WTC11 (cell line): Measurements from ENCODE around the gene BMP3. TPM values are rescaled to one million over a fixed set of nuclear protein-coding genes. Genes with fewer than 3 reads are reported as not detected.

ENCODE experiments used
- ATAC-seq: fragments of 200-7000 bp; cut with Tn5 transposase; 2 replicates; pipeline ENCODE4 v1.10.0; 2021; ENCODE audit warnings: mild to moderate bottlenecking, moderate library complexity
- CTCF ChIA-PET: fragments of 300-600 bp; sonication (Branson Sonifier 250); formaldehyde crosslinking; loops from one replicate; lab custom pipeline; 2021; ENCODE audit warnings: antibody characterized with exemption; lab: Charles Lee
- POLR2A ChIA-PET: fragments of 350-600 bp; sonication (Branson Sonifier 250); formaldehyde crosslinking; loops from one replicate; lab custom pipeline; 2021; ENCODE audit warnings: antibody characterized with exemption; lab: Charles Lee
- DNase-seq: peaks from one replicate; pipeline ENCODE4 v3.0.0; 2021; ENCODE audit warnings: low spot score
- H3K27ac Mint-ChIP-seq: 2 replicates; pipeline ENCODE4 v1.8.0; 2021; ENCODE audit warnings: mixed read lengths
- H3K27me3 Mint-ChIP-seq: 2 replicates; pipeline ENCODE4 v1.8.0; 2021; ENCODE audit warnings: low read depth, mild to moderate bottlenecking, moderate library complexity, mixed read lengths
- H3K36me3 Mint-ChIP-seq: 2 replicates; pipeline ENCODE4 v1.8.0; 2021; ENCODE audit warnings: mixed read lengths
- H3K4me1 Mint-ChIP-seq: 2 replicates; pipeline ENCODE4 v1.8.0; 2022; ENCODE audit warnings: mixed read lengths
- H3K4me3 Mint-ChIP-seq: 2 replicates; pipeline ENCODE4 v1.8.0; 2021; ENCODE audit warnings: mild to moderate bottlenecking, moderate library complexity, mixed read lengths
- H3K9me3 Mint-ChIP-seq: 2 replicates; pipeline ENCODE4 v1.8.0; 2021; ENCODE audit warnings: mixed read lengths
- CREM ChIP-seq: sonication (generic); formaldehyde crosslinking; IDR thresholded peaks from 2 replicates; pipeline ENCODE4 v1.8.1; 2022; ENCODE audit warnings: mild to moderate bottlenecking, missing genetic modification reagents, moderate library complexity
- ETV6 ChIP-seq: sonication (generic); formaldehyde crosslinking; IDR thresholded peaks from 2 replicates; pipeline ENCODE4 v1.8.1; 2022; ENCODE audit warnings: mild to moderate bottlenecking, missing genetic modification reagents
- FOXP1 ChIP-seq: sonication (generic); formaldehyde crosslinking; IDR thresholded peaks from 2 replicates; pipeline ENCODE4 v1.8.0; 2022; ENCODE audit warnings: missing genetic modification reagents, mild to moderate bottlenecking, moderate library complexity, borderline replicate concordance
- IRF2 ChIP-seq: sonication (generic); formaldehyde crosslinking; IDR thresholded peaks from 2 replicates; pipeline ENCODE4 v1.8.0; 2022; ENCODE audit warnings: low read depth, missing genetic modification reagents, borderline replicate concordance
- JAZF1 ChIP-seq: fragments of 250-450 bp; sonication (Bioruptor Pico); IDR thresholded peaks from 2 replicates; pipeline ENCODE4 v1.9.0; 2021; ENCODE audit warnings: moderate library complexity, mild to moderate bottlenecking, inconsistent platforms
- KAT7 ChIP-seq: sonication (generic); formaldehyde crosslinking; IDR thresholded peaks from 2 replicates; pipeline ENCODE4 v1.8.1; 2023; ENCODE audit warnings: missing genetic modification reagents, mild to moderate bottlenecking, borderline replicate concordance
- MXD4 ChIP-seq: fragments of 250-450 bp; sonication (Bioruptor Pico); IDR thresholded peaks from 2 replicates; pipeline ENCODE4 v1.8.0; 2021; ENCODE audit warnings: mild to moderate bottlenecking, moderate library complexity, borderline replicate concordance
- NFYB ChIP-seq: sonication (generic); formaldehyde crosslinking; conservative IDR thresholded peaks from 2 replicates; pipeline ENCODE4 v1.8.0; 2022; ENCODE audit warnings: low read depth, missing genetic modification reagents
- PRRX2 ChIP-seq: fragments of 250-450 bp; sonication (Bioruptor Pico); IDR thresholded peaks from 2 replicates; pipeline ENCODE4 v1.8.0; 2021; ENCODE audit warnings: mild to moderate bottlenecking
- SMAD3 ChIP-seq: sonication (generic); formaldehyde crosslinking; IDR thresholded peaks from 2 replicates; pipeline ENCODE4 v1.8.0; 2022; ENCODE audit warnings: missing genetic modification reagents, mild to moderate bottlenecking, borderline replicate concordance
- SOX15 ChIP-seq: fragments of 250-450 bp; sonication (Bioruptor Pico); IDR thresholded peaks from 2 replicates; pipeline ENCODE4 v1.9.0; 2021; ENCODE audit warnings: mild to moderate bottlenecking
- ZBTB21 ChIP-seq: sonication (generic); formaldehyde crosslinking; IDR thresholded peaks from 2 replicates; pipeline ENCODE4 v1.8.1; 2023; ENCODE audit warnings: mild to moderate bottlenecking, missing genetic modification reagents, borderline replicate concordance
- ZNF416 ChIP-seq: fragments of 250-450 bp; sonication (Bioruptor Pico); IDR thresholded peaks from 2 replicates; pipeline ENCODE4 v1.9.0; 2021; ENCODE audit warnings: mild to moderate bottlenecking, inconsistent platforms
- ZNF671 ChIP-seq: fragments of 250-450 bp; sonication (Bioruptor Pico); IDR thresholded peaks from 2 replicates; pipeline ENCODE4 v1.8.0; 2021; ENCODE audit warnings: mild to moderate bottlenecking
- total RNA-seq: library from RNA; stranded (reverse); gene quantifications from 3 replicates; pipeline ENCODE4 v1.2.3, GENCODE V29; 2021
- TF ChIP-seq, protein P1 (sequence below): sonication (generic); formaldehyde crosslinking; IDR thresholded peaks from 2 replicates; pipeline ENCODE4 v1.8.1; 2023; ENCODE audit warnings: mild to moderate bottlenecking, missing genetic modification reagents
- TF ChIP-seq, protein P2 (sequence below): sonication (generic); formaldehyde crosslinking; conservative IDR thresholded peaks from 2 replicates; pipeline ENCODE4 v1.8.1; 2022; ENCODE audit warnings: mild to moderate bottlenecking, missing genetic modification reagents
- TF ChIP-seq, protein P3 (sequence below): sonication (generic); formaldehyde crosslinking; IDR thresholded peaks from 2 replicates; pipeline ENCODE4 v1.8.1; 2022; ENCODE audit warnings: mild to moderate bottlenecking, missing genetic modification reagents, moderate library complexity, borderline replicate concordance
- TF ChIP-seq, protein P4 (sequence below): sonication (generic); formaldehyde crosslinking; IDR thresholded peaks from 2 replicates; pipeline ENCODE4 v1.8.0; 2022; ENCODE audit warnings: mild to moderate bottlenecking, missing genetic modification reagents
- TF ChIP-seq, protein P5 (sequence below): fragments of 250-450 bp; sonication (Bioruptor Pico); IDR thresholded peaks from 2 replicates; pipeline ENCODE4 v1.8.0; 2021; ENCODE audit warnings: mild to moderate bottlenecking
- TF ChIP-seq, protein P6 (sequence below): sonication (generic); formaldehyde crosslinking; IDR thresholded peaks from 2 replicates; pipeline ENCODE4 v1.8.0; 2023; ENCODE audit warnings: mild to moderate bottlenecking, missing genetic modification reagents
- TF ChIP-seq, protein P7 (sequence below): sonication (generic); formaldehyde crosslinking; IDR thresholded peaks from 2 replicates; pipeline ENCODE4 v1.8.1; 2023; ENCODE audit warnings: mild to moderate bottlenecking, missing genetic modification reagents, moderate library complexity

BMP3 gene
- total RNA-seq, 1 experiment from 2014 or later, result 0.55 TPM

DNA sequence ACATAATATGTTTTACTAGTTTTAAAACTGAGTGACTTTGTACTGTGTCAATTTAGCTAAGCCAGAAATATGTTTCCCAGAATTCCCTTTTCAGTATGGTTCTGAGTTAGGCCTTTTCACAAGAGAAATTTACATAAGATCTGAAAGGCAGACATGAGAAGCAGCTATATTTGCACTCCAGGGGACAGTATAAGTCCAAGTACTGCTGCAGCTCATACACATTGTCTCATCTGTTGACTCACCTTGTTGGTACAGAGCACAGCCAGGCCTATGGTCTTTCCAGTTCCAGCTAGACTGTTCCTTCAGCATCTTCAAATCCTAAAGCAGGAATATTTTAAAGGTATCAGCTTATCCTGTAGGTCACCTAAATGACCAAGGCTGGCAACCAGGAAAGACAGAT lies 53.5 kb downstream of the BMP3 start:
- no peak for DNase-seq
- Mint-ChIP-seq H3K27ac (no peak overlapping the region), H3K4me3 (no peak overlapping the region), H3K9me3 (peaks cover 35% of the 10 kb centered on the region), H3K27me3 (no peaks in the 10 kb centered on the region), H3K36me3 (peaks cover 21% of the 10 kb centered on the region), H3K4me1 (no peaks in the 10 kb centered on the region)
- TF ChIP-seq ZBTB21 (CRISPR knock-in tag), result no peak
- TF ChIP-seq, protein P1, sequence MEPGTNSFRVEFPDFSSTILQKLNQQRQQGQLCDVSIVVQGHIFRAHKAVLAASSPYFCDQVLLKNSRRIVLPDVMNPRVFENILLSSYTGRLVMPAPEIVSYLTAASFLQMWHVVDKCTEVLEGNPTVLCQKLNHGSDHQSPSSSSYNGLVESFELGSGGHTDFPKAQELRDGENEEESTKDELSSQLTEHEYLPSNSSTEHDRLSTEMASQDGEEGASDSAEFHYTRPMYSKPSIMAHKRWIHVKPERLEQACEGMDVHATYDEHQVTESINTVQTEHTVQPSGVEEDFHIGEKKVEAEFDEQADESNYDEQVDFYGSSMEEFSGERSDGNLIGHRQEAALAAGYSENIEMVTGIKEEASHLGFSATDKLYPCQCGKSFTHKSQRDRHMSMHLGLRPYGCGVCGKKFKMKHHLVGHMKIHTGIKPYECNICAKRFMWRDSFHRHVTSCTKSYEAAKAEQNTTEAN, result no peak
- no peak for TF ChIP-seq CREM (CRISPR knock-in tag)
- TF ChIP-seq, protein P2, sequence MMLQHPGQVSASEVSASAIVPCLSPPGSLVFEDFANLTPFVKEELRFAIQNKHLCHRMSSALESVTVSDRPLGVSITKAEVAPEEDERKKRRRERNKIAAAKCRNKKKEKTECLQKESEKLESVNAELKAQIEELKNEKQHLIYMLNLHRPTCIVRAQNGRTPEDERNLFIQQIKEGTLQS (CRISPR knock-in tag), result no peak
- TF ChIP-seq KAT7 (CRISPR knock-in tag), result no peak
- TF ChIP-seq MXD4 (CRISPR knock-in tag), result no peak
- TF ChIP-seq, protein P3, sequence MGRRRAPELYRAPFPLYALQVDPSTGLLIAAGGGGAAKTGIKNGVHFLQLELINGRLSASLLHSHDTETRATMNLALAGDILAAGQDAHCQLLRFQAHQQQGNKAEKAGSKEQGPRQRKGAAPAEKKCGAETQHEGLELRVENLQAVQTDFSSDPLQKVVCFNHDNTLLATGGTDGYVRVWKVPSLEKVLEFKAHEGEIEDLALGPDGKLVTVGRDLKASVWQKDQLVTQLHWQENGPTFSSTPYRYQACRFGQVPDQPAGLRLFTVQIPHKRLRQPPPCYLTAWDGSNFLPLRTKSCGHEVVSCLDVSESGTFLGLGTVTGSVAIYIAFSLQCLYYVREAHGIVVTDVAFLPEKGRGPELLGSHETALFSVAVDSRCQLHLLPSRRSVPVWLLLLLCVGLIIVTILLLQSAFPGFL (CRISPR knock-in tag), result no peak
- TF ChIP-seq SOX15, result no peak
- TF ChIP-seq, protein P4, sequence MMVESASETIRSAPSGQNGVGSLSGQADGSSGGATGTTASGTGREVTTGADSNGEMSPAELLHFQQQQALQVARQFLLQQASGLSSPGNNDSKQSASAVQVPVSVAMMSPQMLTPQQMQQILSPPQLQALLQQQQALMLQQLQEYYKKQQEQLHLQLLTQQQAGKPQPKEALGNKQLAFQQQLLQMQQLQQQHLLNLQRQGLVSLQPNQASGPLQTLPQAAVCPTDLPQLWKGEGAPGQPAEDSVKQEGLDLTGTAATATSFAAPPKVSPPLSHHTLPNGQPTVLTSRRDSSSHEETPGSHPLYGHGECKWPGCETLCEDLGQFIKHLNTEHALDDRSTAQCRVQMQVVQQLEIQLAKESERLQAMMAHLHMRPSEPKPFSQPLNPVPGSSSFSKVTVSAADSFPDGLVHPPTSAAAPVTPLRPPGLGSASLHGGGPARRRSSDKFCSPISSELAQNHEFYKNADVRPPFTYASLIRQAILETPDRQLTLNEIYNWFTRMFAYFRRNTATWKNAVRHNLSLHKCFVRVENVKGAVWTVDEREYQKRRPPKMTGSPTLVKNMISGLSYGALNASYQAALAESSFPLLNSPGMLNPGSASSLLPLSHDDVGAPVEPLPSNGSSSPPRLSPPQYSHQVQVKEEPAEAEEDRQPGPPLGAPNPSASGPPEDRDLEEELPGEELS (CRISPR knock-in tag), result no peak
- TF ChIP-seq JAZF1, result no peak
- TF ChIP-seq, protein P5, sequence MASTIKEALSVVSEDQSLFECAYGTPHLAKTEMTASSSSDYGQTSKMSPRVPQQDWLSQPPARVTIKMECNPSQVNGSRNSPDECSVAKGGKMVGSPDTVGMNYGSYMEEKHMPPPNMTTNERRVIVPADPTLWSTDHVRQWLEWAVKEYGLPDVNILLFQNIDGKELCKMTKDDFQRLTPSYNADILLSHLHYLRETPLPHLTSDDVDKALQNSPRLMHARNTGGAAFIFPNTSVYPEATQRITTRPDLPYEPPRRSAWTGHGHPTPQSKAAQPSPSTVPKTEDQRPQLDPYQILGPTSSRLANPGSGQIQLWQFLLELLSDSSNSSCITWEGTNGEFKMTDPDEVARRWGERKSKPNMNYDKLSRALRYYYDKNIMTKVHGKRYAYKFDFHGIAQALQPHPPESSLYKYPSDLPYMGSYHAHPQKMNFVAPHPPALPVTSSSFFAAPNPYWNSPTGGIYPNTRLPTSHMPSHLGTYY (CRISPR knock-in tag), result no peak
- no peak for TF ChIP-seq PRRX2 (CRISPR knock-in tag)
- TF ChIP-seq, protein P6, sequence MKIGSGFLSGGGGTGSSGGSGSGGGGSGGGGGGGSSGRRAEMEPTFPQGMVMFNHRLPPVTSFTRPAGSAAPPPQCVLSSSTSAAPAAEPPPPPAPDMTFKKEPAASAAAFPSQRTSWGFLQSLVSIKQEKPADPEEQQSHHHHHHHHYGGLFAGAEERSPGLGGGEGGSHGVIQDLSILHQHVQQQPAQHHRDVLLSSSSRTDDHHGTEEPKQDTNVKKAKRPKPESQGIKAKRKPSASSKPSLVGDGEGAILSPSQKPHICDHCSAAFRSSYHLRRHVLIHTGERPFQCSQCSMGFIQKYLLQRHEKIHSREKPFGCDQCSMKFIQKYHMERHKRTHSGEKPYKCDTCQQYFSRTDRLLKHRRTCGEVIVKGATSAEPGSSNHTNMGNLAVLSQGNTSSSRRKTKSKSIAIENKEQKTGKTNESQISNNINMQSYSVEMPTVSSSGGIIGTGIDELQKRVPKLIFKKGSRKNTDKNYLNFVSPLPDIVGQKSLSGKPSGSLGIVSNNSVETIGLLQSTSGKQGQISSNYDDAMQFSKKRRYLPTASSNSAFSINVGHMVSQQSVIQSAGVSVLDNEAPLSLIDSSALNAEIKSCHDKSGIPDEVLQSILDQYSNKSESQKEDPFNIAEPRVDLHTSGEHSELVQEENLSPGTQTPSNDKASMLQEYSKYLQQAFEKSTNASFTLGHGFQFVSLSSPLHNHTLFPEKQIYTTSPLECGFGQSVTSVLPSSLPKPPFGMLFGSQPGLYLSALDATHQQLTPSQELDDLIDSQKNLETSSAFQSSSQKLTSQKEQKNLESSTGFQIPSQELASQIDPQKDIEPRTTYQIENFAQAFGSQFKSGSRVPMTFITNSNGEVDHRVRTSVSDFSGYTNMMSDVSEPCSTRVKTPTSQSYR (CRISPR knock-in tag), result no peak
- TF ChIP-seq ZNF671 (CRISPR knock-in tag), result no peak
- TF ChIP-seq ETV6, result no peak
- TF ChIP-seq NFYB (CRISPR knock-in tag), result no peak
- TF ChIP-seq, protein P7, sequence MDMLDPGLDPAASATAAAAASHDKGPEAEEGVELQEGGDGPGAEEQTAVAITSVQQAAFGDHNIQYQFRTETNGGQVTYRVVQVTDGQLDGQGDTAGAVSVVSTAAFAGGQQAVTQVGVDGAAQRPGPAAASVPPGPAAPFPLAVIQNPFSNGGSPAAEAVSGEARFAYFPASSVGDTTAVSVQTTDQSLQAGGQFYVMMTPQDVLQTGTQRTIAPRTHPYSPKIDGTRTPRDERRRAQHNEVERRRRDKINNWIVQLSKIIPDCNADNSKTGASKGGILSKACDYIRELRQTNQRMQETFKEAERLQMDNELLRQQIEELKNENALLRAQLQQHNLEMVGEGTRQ (CRISPR knock-in tag), result no peak
- ChIA-PET POLR2A (no interaction called here), CTCF (no interaction called here)
- no peak for ATAC-seq

DNA sequence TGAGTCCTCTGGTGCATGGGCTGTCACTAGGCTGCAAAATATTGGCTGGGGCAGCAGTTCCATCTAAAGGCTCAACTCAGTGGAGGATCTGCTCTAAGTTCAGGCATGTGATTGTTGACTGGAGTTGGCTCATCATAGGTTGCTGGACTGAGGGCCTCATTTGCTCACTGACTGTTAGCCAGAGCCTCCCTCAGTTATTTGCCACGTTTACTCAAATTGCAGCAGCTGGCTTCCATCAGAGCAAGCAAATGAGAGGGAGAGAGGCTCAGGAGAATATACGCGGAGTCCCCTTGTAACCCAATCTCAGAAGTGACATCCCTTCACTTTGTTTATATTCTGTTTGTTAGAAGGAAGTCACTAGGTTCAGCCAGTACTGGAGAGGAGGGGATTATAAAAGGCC lies 54.1 kb downstream of the BMP3 start:
- Mint-ChIP-seq H3K27ac (no peak overlapping the region), H3K4me1 (no peaks in the 10 kb centered on the region), H3K9me3 (peaks cover 32% of the 10 kb centered on the region), H3K4me3 (no peak overlapping the region), H3K36me3 (peaks cover 21% of the 10 kb centered on the region), H3K27me3 (no peaks in the 10 kb centered on the region)
- ChIA-PET CTCF (no interaction called here), POLR2A (no interaction called here)
- no peak for DNase-seq
- no peak for ATAC-seq
- TF ChIP-seq, protein P4 (CRISPR knock-in tag), result no peak
- TF ChIP-seq ZNF416 (CRISPR knock-in tag) (no peak), FOXP1 (CRISPR knock-in tag) (no peak), IRF2 (no peak), KAT7 (CRISPR knock-in tag) (no peak), SMAD3 (no peak)
- TF ChIP-seq, protein P1, result no peak
